HCT116 (cell line): ENCODE measurements around the gene RBM4B. TPM values are rescaled to one million over a fixed set of nuclear protein-coding genes. Genes with fewer than 3 reads are reported as not detected.

Source experiments
- ATAC-seq: fragments of 200-7000 bp; cut with Tn5 transposase; 2 replicates; pipeline ENCODE4 v1.9.1; 2020; ENCODE audit warnings: mild to moderate bottlenecking, moderate library complexity
- BruUV-seq: library from RNA; stranded (reverse); fragments of 400-500 nt; replicated peaks from 2 replicates; lab custom pipeline; 2021; lab: Mats Ljungman, UMichigan
- CTCF ChIA-PET: fragments of 300-600 bp; sonication (Branson Sonifier 250); formaldehyde crosslinking; loops from one replicate; lab custom pipeline; 2021; ENCODE audit warnings: antibody characterized with exemption; lab: Charles Lee
- POLR2A ChIA-PET: fragments of 300-600, 350-600 bp; sonication (Branson Sonifier 250); formaldehyde crosslinking; loops from one replicate; lab custom pipeline; 2021; ENCODE audit warnings: antibody characterized with exemption; lab: Charles Lee
- RAD21 ChIA-PET, 2 experiments: fragments of 300-600 bp; sonication (Branson Sonifier 250); formaldehyde crosslinking; loops; one replicate each; lab custom pipeline; 2023; ENCODE audit warnings: low total read pairs in 2 of 2; ENCODE audit not compliant: uncharacterized antibody in 2 of 2, unreplicated experiment in 2 of 2, low non-redundant PET in 1 of 2; lab: Charles Lee
- DNase-seq: peaks from one replicate; pipeline ENCODE4 v3.0.0-alpha.2; 2010; ENCODE audit warnings: low read depth, low spot score
- H2AFZ ChIP-seq: fragments of 200-600 bp; shearing (Covaris generic), sonication (generic); 2 replicates; pipeline ENCODE4 v1.6.1; 2017; ENCODE audit warnings: low read depth, mixed run types, mixed read lengths, antibody characterized with exemption, low read length; ENCODE audit not compliant: poor library complexity, severe bottlenecking
- H3K27ac ChIP-seq: 2 replicates; pipeline ENCODE4 v1.5.1; 2012; ENCODE audit warnings: low read depth, low read length
- H3K27me3 ChIP-seq: fragments of 200-600 bp; sonication (generic); 2 replicates; pipeline ENCODE4 v1.6.1; 2016; ENCODE audit warnings: mixed run types, low read length, mixed read lengths; ENCODE audit not compliant: insufficient read depth
- H3K36me3 ChIP-seq, 2 experiments: fragments of 200-500 bp in 1 of 2; fragments of 200-600 bp in 1 of 2; sonication (Bioruptor generic) in 1 of 2; sonication (generic) in 1 of 2; 2 replicates each; pipeline versions ENCODE4 v1.5.1 to v1.6.1; 2014 to 2016; ENCODE audit warnings: low read length in 2 of 2, inconsistent platforms in 1 of 2, mixed read lengths in 1 of 2, mixed run types in 1 of 2; ENCODE audit not compliant: insufficient read depth in 2 of 2, control insufficient read depth in 1 of 2
- H3K4me1 ChIP-seq, 2 experiments: fragments of 200-600 bp in 1 of 2; sonication (generic) in 1 of 2; 2 replicates each; pipeline versions ENCODE4 v1.5.1 to v1.6.1; 2012 to 2017; ENCODE audit warnings: low read length in 2 of 2, inconsistent platforms in 1 of 2, mild to moderate bottlenecking in 1 of 2, mixed read lengths in 1 of 2, mixed run types in 1 of 2, moderate library complexity in 1 of 2; ENCODE audit not compliant: insufficient read depth in 2 of 2, control insufficient read depth in 1 of 2
- H3K4me2 ChIP-seq: fragments of 200-600 bp; sonication (generic); 2 replicates; pipeline ENCODE4 v1.6.1; 2017; ENCODE audit warnings: mixed run types, low read length, mixed read lengths
- H3K4me3 ChIP-seq, 2 experiments: fragments of 200-600 bp in 1 of 2; sonication (generic) in 1 of 2; replicated peaks in 1 of 2; 2 replicates each; pipeline ENCODE4 v1.5.1; 2011 to 2016; ENCODE audit warnings: low read length in 2 of 2, control low read depth in 1 of 2, low read depth in 1 of 2, mild to moderate bottlenecking in 1 of 2, mixed read lengths in 1 of 2, mixed run types in 1 of 2
- H3K79me2 ChIP-seq: fragments of 200-600 bp; sonication (generic); 2 replicates; pipeline ENCODE4 v1.6.1; 2017; ENCODE audit warnings: mild to moderate bottlenecking, mixed run types, low read length, moderate library complexity, mixed read lengths; ENCODE audit not compliant: insufficient read depth
- H3K9ac ChIP-seq: fragments of 200-600 bp; sonication (generic); 2 replicates; pipeline ENCODE4 v1.6.1; 2016; ENCODE audit warnings: low read length, mixed read lengths
- H3K9me2 ChIP-seq: fragments of 200-600 bp; sonication (generic), shearing (Covaris generic); 2 replicates; pipeline ENCODE4 v1.6.1; 2017; ENCODE audit warnings: mixed run types, mild to moderate bottlenecking, moderate library complexity; ENCODE audit not compliant: insufficient read depth
- H3K9me3 ChIP-seq, 2 experiments: fragments of 200-500 bp in 1 of 2; fragments of 200-600 bp in 1 of 2; sonication (Bioruptor generic) in 1 of 2; sonication (generic) in 1 of 2; 2 replicates each; pipeline ENCODE4 v1.6.1; 2014 to 2017; ENCODE audit warnings: low read length in 2 of 2, mixed read lengths in 2 of 2, inconsistent platforms in 1 of 2, low read depth in 1 of 2, mild to moderate bottlenecking in 1 of 2, mixed run types in 1 of 2, moderate library complexity in 1 of 2; ENCODE audit not compliant: control insufficient read depth in 1 of 2, insufficient read depth in 1 of 2
- H4K20me1 ChIP-seq: fragments of 200-600 bp; sonication (generic), shearing (Covaris generic); 2 replicates; pipeline ENCODE4 v1.6.1; 2017; ENCODE audit warnings: mixed run types, mild to moderate bottlenecking, moderate library complexity; ENCODE audit not compliant: insufficient read depth
- CEBPB ChIP-seq: IDR thresholded peaks from 2 replicates; pipeline ENCODE4 v1.6.1; 2012; ENCODE audit warnings: low read depth
- EGR1 ChIP-seq: IDR thresholded peaks from 2 replicates; pipeline ENCODE4 v1.6.1; 2012; ENCODE audit warnings: low read depth
- FOSL1 ChIP-seq: IDR thresholded peaks from 2 replicates; pipeline ENCODE4 v1.6.1; 2012; ENCODE audit warnings: low read depth
- POLR2AphosphoS5 ChIP-seq: IDR thresholded peaks from 2 replicates; pipeline ENCODE4 v1.6.1; 2011; ENCODE audit warnings: mild to moderate bottlenecking, low read depth, low read length, moderate library complexity
- SIN3A ChIP-seq: IDR thresholded peaks from 2 replicates; pipeline ENCODE4 v1.6.1; 2012; ENCODE audit warnings: low read depth
- TCF7L2 ChIP-seq: IDR thresholded peaks from 2 replicates; pipeline ENCODE4 v1.7.0; 2011; ENCODE audit warnings: borderline replicate concordance, inconsistent platforms; ENCODE audit not compliant: insufficient read depth, insufficient read length; ENCODE audit errors: extremely low read depth
- intact Hi-C: fragments of 100-400 bp; cut with micrococcal nuclease; formaldehyde crosslinking; loops from 2 replicates; pipeline ENCODE4 v1.10.0; 2022
- total RNA-seq: library from RNA; stranded (reverse); gene quantifications from one replicate; pipeline ENCODE4 v1.2.1, GENCODE V29; 2021; ENCODE audit not compliant: unreplicated experiment

The RBM4B gene
- total RNA-seq, 1 experiment from 2014 or later, result 18.1 TPM

DNA sequence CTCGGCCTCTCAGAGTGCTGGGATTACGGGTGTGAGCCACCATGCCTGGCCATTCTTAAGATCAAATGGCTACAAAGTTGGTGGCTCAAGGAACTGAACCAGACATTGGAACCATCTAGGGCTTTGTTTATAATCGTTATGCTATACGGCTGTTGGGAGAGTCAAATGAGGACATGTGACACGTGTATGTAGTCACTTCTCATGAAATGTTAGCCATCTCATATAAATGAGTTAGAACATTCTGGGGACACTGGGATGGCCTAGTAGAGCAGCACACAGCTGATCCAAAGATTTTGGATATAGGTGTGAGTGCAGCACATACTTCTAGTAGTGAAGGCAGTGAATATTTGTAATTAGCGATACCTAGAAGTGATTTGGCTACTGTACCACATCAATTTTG lies 45.8 kb downstream of the RBM4B start:
- CTCF ChIA-PET, result no interaction called here
- ATAC-seq, result no peak
- Histone ChIP-seq H3K9me2 (no peaks in the 10 kb centered on the region), H3K27me3 (no peaks in the 10 kb centered on the region), H3K9me3 (no peaks in the 10 kb centered on the region), H3K9ac (no peak overlapping the region), H4K20me1 (peaks cover 17% of the 10 kb centered on the region; the same call in 1 of the 2 replicates), H3K36me3 (peaks cover 32 to 50% of the 10 kb centered on the region in 2 experiments), H3K4me3 (no peak overlapping the region), H2AFZ (no peak overlapping the region), H3K4me1 (peaks cover 0 to 6% of the 10 kb centered on the region in 2 experiments; a peak in 1 of 4 replicates), H3K27ac (no peak overlapping the region), H3K79me2 (peaks cover 100% of the 10 kb centered on the region), H3K4me2 (no peak overlapping the region)
- no peak for TF ChIP-seq FOSL1
- TF ChIP-seq POLR2AphosphoS5, result no peak
- no peak for DNase-seq
- POLR2A ChIA-PET, result no interaction called here
- intact Hi-C loops, result no loop called here
- RAD21 ChIA-PET, result no interaction called here
- no TSS peak for BruUV-seq

DNA sequence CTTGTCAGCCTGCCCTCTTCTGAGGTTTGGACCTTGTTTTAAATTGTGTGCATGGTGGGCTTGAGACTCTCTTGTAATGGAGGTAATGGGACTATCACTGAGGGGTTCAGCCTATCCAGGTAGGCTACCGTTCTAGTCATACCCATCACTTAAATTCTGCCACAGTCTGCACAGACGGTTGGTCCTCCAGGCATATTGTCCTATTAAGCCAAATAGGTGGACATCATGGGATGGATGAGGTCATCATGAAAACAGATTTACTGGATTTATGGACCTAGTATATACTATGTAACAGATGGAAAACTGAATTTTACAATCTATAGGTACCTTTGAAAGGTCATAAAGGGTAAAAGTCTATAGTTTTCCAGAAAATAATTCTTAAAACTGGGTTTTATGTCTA lies 48.3 kb downstream of the RBM4B start:
- POLR2A ChIA-PET, result interaction anchor here (0.6 to 1.0 kb wide), 3 partner anchors 9 to 12 kb away, joined by 3 to 6 read pairs (median 3); partner anchors contain the start of gene RBM14
- intact Hi-C loops, result no loop called here
- Histone ChIP-seq H3K9me2 (no peaks in the 10 kb centered on the region), H3K4me2 (no peak overlapping the region), H3K9ac (no peak overlapping the region), H3K4me3 (no peak overlapping the region), H3K9me3 (no peaks in the 10 kb centered on the region), H4K20me1 (peaks cover 25% of the 10 kb centered on the region; the same call in 1 of the 2 replicates), H3K36me3 (peaks cover 54 to 71% of the 10 kb centered on the region in 2 experiments), H3K79me2 (peaks cover 100% of the 10 kb centered on the region), H3K4me1 (no peaks in the 10 kb centered on the region), H3K27ac (no peak overlapping the region), H3K27me3 (no peaks in the 10 kb centered on the region), H2AFZ (no peak overlapping the region)
- ATAC-seq (no peak), DNase-seq (no peak)
- TF ChIP-seq SIN3A (no peak), FOSL1 (no peak), CEBPB (no peak), TCF7L2 (no peak), EGR1 (no peak)
- no TSS peak for BruUV-seq
- CTCF ChIA-PET, result no interaction called here
- RAD21 ChIA-PET, result no interaction called here
